Mammary epithelial cell (primary cell): ENCODE measurements around the gene MTMR2.

Experiments used
- EZH2 ChIP-seq: IDR thresholded peaks from 2 replicates; pipeline ENCODE4 v1.6.1; 2012; ENCODE audit warnings: low read length, inconsistent platforms, borderline replicate concordance
- TF ChIP-seq, protein P1 (sequence below), 2 donors: IDR thresholded peaks in 1 of 2; conservative IDR thresholded peaks in 1 of 2; 2 replicates each; pipeline ENCODE4 v1.5.1; 2011 to 2012; ENCODE audit warnings: inconsistent platforms in 2 of 2, low read length in 2 of 2, mild to moderate bottlenecking in 2 of 2, control low read depth in 1 of 2, low read depth in 1 of 2; ENCODE audit not compliant: insufficient read depth in 1 of 2; ENCODE audit errors: extremely low read depth in 1 of 2

DNA sequence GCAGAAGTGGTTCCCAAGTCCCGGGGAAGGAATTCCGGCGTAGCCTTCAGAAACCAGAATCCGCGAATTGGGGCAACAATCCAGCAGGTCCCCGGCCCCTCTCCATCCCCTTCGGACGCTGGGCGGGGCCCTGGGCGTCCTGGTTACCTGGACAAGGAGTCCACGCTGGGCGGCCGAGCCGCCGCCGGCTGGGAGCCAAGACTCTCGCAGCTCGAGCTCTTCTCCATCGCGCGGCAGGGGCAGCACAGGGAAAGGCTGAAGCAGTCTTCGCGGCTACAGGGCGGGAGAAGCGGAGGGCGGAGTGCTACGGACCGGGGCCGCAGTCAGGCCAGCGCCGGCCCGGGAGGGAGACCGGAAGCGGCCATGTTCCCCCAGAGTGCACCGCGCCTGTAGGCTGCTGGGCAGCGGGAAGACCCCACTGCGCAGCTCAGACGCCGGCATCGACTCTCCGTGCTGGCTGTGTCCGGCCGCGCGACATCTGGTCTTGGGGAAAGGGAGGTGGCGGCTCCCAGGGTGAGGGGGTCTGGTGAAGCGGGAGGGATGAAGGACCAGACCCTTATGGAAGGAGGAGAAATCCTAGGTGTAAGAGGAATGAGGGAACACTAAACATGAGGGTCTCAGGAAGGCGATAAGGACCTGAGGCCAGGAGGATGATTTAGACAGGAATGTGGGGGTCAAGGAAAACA lies at the start of gene MTMR2:
- TF ChIP-seq EZH2, result no peak
- TF ChIP-seq, protein P1, sequence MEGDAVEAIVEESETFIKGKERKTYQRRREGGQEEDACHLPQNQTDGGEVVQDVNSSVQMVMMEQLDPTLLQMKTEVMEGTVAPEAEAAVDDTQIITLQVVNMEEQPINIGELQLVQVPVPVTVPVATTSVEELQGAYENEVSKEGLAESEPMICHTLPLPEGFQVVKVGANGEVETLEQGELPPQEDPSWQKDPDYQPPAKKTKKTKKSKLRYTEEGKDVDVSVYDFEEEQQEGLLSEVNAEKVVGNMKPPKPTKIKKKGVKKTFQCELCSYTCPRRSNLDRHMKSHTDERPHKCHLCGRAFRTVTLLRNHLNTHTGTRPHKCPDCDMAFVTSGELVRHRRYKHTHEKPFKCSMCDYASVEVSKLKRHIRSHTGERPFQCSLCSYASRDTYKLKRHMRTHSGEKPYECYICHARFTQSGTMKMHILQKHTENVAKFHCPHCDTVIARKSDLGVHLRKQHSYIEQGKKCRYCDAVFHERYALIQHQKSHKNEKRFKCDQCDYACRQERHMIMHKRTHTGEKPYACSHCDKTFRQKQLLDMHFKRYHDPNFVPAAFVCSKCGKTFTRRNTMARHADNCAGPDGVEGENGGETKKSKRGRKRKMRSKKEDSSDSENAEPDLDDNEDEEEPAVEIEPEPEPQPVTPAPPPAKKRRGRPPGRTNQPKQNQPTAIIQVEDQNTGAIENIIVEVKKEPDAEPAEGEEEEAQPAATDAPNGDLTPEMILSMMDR (conservative IDR thresholded peaks at IDR 0.05 in 1 of 2, IDR thresholded peaks at IDR 0.05 in 1 of 2; ENCODE audit: extremely low read depth in 1 of 2, insufficient read depth in 1 of 2, low read depth in 1 of 2, low read length in 2 of 2), result peak in 1 of 2 donors; percentile 2
